ENCODE data around the gene CASKIN1.
"Not testable (repeated sequence)": the region's sequence is repeated elsewhere in the genome, so short reads cannot be mapped to it uniquely, and the experiment has no call there.

Gene CASKIN1

GRCh38 chr16:2129251-2129650 lies 67.2 kb downstream of the CASKIN1 start:
- not testable (repeated sequence) for DNase-seq

- DNase-seq = not testable (repeated sequence)
Measured at GRCh38 chr16:2127630-2128280, 68.7 kb downstream of the CASKIN1 start.

Measured in activated CD4-positive, alpha-beta T cell treated with anti-CD3 and anti-CD28 coated beads for 1 hour (primary cell).